ENCODE measurements around the gene MAPT.

The MAPT gene

DNA sequence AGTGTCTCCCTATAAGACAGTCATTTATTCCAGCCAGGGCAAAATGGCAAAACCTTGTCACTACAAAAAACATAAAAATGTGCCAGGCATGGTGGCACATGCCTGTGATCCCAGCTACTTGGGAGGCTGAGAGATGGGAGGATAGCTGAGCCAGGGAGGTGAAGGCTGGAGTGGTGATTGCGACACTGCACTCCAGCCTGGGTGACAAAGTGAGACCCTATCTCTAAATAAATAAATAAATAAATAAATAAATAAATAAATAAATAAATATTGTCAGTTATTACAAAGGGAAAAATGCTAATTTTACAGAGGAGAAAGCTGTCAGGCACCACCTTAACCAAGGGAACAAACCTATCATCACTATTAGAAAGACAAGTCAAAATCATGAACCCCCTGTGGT lies 180.2 kb downstream of the MAPT start:
- no peak for DNase-seq
